ENCODE data around the gene TMEM59L. TPM values are rescaled to one million over a fixed set of nuclear protein-coding genes. Genes with fewer than 3 reads are reported as not detected.

Gene TMEM59L
- total and polyA plus RNA-seq, 9 of the 15 experiments (the other 6 are each of a cell fraction or from before 2014, with no cell fraction given) = 0.37 TPM; not detected in 8

DNA sequence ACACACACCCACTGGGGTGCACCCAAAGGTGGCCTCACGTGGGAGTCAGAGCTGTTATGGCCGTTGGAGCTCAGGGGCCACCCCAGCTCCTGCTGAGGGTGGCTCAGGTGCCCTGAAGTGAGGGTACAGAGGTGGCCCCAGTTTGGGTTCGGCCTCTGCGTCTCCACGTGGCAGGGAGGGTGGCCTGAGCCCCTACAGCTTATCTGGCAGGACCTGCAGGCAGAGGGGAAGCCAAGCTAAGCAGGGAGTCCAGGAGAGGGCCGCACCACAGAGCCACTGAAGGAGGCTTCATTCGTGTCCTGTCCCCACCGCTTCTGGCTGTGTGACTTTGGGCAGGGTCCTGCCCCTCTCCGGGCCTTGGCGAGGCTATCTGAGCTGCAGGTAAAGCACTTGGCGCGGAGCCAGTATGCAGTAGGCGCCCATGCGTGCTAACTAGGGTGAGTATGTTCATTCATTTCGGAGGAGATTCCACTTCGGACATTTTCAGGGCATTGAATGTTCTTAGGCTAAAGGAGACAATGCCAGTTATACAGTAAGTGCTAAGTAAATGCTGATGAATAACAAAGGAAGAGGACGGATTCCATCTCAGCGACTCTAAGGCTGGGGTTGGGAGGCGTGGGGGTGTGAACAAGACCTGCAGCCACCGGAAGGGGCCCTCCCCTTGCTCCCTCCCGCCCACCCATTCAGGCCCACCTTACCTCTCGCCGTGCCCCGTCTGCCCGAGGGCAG is 19.1 kb upstream of the TMEM59L start (continued):
- TF ChIP-seq ETV5 (CRISPR knock-in tag; IDR thresholded peaks at IDR 0.05; ENCODE audit: low read depth) = no peak
- peak; percentile 27; the same call in 1 of the 2 replicates for TF ChIP-seq EP400 (IDR thresholded peaks at IDR 0.05)
- no peak for TF ChIP-seq POLR2B (IDR thresholded peaks at IDR 0.05; ENCODE audit: low read depth, partially characterized antibody)
- TF ChIP-seq ILF3 (IDR thresholded peaks at IDR 0.05; ENCODE audit: borderline replicate concordance) = no peak
- peak; percentile 28 for TF ChIP-seq RBBP5 (IDR thresholded peaks at IDR 0.05; ENCODE audit: borderline replicate concordance, insufficient read depth, low read length, poor library complexity, severe bottlenecking)
- no peak for TF ChIP-seq ZNF165 (CRISPR knock-in tag; IDR thresholded peaks at IDR 0.05; ENCODE audit: borderline replicate concordance)
- TF ChIP-seq ZFP36 (IDR thresholded peaks at IDR 0.05; ENCODE audit: low read depth, low read length, partially characterized antibody) = peak; percentile 39
- TF ChIP-seq, protein P1, sequence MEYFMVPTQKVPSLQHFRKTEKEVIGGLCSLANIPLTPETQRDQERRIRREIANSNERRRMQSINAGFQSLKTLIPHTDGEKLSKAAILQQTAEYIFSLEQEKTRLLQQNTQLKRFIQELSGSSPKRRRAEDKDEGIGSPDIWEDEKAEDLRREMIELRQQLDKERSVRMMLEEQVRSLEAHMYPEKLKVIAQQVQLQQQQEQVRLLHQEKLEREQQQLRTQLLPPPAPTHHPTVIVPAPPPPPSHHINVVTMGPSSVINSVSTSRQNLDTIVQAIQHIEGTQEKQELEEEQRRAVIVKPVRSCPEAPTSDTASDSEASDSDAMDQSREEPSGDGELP (CRISPR knock-in tag; IDR thresholded peaks at IDR 0.05; ENCODE audit: borderline replicate concordance) = no peak
- TF ChIP-seq POLR2G (IDR thresholded peaks at IDR 0.05; ENCODE audit: low read depth, low read length) = peak; percentile 50; the same call in 1 of the 2 replicates
- TF ChIP-seq ZEB2 (IDR thresholded peaks at IDR 0.05) = no peak
- TF ChIP-seq KDM5B (IDR thresholded peaks at IDR 0.05; ENCODE audit: insufficient replicate concordance, low read depth, low read length) = peak; percentile 29
- TF ChIP-seq, protein P2, sequence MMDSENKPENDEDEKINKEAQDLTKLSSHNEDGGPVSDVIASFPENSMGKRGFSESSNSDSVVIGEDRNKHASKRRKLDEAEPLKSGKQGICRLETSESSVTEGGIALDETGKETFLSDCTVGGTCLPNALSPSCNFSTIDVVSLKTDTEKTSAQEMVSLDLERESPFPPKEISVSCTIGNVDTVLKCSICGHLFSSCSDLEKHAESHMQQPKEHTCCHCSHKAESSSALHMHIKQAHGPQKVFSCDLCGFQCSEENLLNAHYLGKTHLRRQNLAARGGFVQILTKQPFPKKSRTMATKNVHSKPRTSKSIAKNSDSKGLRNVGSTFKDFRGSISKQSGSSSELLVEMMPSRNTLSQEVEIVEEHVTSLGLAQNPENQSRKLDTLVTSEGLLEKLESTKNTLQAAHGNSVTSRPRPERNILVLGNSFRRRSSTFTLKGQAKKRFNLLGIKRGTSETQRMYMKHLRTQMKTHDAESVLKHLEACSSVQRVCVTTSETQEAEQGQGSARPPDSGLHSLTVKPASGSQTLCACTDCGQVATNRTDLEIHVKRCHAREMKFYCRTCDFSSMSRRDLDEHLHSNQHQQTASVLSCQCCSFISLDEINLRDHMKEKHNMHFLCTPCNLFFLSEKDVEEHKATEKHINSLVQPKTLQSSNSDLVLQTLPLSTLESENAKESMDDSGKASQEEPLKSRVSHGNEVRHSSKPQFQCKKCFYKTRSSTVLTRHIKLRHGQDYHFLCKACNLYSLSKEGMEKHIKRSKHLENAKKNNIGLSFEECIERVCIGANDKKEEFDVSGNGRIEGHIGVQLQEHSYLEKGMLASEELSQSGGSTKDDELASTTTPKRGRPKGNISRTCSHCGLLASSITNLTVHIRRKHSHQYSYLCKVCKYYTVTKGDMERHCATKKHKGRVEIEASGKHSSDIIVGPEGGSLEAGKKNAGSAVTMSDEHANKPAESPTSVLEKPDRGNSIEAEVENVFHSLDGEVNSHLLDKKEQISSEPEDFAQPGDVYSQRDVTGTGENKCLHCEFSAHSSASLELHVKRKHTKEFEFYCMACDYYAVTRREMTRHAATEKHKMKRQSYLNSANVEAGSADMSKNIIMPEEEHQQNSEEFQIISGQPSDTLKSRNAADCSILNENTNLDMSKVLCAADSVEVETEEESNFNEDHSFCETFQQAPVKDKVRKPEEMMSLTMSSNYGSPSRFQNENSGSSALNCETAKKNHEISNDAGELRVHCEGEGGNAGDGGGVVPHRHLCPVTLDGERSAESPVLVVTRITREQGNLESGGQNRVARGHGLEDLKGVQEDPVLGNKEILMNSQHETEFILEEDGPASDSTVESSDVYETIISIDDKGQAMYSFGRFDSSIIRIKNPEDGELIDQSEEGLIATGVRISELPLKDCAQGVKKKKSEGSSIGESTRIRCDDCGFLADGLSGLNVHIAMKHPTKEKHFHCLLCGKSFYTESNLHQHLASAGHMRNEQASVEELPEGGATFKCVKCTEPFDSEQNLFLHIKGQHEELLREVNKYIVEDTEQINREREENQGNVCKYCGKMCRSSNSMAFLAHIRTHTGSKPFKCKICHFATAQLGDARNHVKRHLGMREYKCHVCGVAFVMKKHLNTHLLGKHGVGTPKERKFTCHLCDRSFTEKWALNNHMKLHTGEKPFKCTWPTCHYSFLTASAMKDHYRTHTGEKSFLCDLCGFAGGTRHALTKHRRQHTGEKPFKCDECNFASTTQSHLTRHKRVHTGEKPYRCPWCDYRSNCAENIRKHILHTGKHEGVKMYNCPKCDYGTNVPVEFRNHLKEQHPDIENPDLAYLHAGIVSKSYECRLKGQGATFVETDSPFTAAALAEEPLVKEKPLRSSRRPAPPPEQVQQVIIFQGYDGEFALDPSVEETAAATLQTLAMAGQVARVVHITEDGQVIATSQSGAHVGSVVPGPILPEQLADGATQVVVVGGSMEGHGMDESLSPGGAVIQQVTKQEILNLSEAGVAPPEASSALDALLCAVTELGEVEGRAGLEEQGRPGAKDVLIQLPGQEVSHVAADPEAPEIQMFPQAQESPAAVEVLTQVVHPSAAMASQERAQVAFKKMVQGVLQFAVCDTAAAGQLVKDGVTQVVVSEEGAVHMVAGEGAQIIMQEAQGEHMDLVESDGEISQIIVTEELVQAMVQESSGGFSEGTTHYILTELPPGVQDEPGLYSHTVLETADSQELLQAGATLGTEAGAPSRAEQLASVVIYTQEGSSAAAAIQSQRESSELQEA (IDR thresholded peaks at IDR 0.05; ENCODE audit: low read depth) = no peak
- no peak for TF ChIP-seq ZNF124 (CRISPR knock-in tag; IDR thresholded peaks at IDR 0.05)
- TF ChIP-seq, protein P3, sequence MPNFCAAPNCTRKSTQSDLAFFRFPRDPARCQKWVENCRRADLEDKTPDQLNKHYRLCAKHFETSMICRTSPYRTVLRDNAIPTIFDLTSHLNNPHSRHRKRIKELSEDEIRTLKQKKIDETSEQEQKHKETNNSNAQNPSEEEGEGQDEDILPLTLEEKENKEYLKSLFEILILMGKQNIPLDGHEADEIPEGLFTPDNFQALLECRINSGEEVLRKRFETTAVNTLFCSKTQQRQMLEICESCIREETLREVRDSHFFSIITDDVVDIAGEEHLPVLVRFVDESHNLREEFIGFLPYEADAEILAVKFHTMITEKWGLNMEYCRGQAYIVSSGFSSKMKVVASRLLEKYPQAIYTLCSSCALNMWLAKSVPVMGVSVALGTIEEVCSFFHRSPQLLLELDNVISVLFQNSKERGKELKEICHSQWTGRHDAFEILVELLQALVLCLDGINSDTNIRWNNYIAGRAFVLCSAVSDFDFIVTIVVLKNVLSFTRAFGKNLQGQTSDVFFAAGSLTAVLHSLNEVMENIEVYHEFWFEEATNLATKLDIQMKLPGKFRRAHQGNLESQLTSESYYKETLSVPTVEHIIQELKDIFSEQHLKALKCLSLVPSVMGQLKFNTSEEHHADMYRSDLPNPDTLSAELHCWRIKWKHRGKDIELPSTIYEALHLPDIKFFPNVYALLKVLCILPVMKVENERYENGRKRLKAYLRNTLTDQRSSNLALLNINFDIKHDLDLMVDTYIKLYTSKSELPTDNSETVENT (CRISPR knock-in tag; IDR thresholded peaks at IDR 0.05) = no peak
- peak; percentile 8; the same call in 1 of the 2 replicates for TF ChIP-seq ZNF263 (CRISPR knock-in tag; IDR thresholded peaks at IDR 0.05; ENCODE audit: borderline replicate concordance)
- peak; percentile 96 for TF ChIP-seq NFIC (IDR thresholded peaks at IDR 0.05)
